GM23248 (cell line): ENCODE data around the gene ANKRD11. TPM values are rescaled to one million over a fixed set of nuclear protein-coding genes. Genes with fewer than 3 reads are reported as not detected.

ENCODE experiments used
- DNase-seq: peaks from one replicate; pipeline ENCODE4 v3.0.0-alpha.2; 2015
- H2AFZ ChIP-seq: fragments of 200-600 bp; sonication (generic); 2 replicates; pipeline ENCODE4 v1.6.1; 2016; ENCODE audit warnings: antibody characterized with exemption
- H3F3A ChIP-seq: fragments of 200-600 bp; sonication (generic); 2 replicates; pipeline ENCODE4 v1.6.1; 2016; ENCODE audit warnings: mild to moderate bottlenecking, antibody characterized with exemption, mixed run types; ENCODE audit not compliant: insufficient read depth
- H3K27ac ChIP-seq: fragments of 200-600 bp; sonication (generic); 2 replicates; pipeline ENCODE4 v1.5.1; 2016; ENCODE audit warnings: mild to moderate bottlenecking
- H3K27me3 ChIP-seq: fragments of 200-600 bp; sonication (generic); replicated peaks from 2 replicates; pipeline ENCODE4 v1.6.1; 2016; ENCODE audit warnings: mild to moderate bottlenecking; ENCODE audit not compliant: insufficient read depth
- H3K36me3 ChIP-seq: fragments of 200-600 bp; sonication (generic); 2 replicates; pipeline ENCODE4 v1.6.1; 2016; ENCODE audit warnings: low read depth, mild to moderate bottlenecking
- H3K4me1 ChIP-seq: fragments of 200-600 bp; sonication (generic); 2 replicates; pipeline ENCODE4 v1.6.1; 2016; ENCODE audit warnings: mild to moderate bottlenecking; ENCODE audit not compliant: insufficient read depth
- H3K4me2 ChIP-seq: fragments of 200-600 bp; sonication (generic); one replicate; pipeline ENCODE4 v1.6.1; 2016; ENCODE audit warnings: mild to moderate bottlenecking; ENCODE audit not compliant: unreplicated experiment
- H3K4me3 ChIP-seq: fragments of 200-600 bp; sonication (generic); 2 replicates; pipeline ENCODE4 v1.5.1; 2016; ENCODE audit warnings: mild to moderate bottlenecking
- H3K79me2 ChIP-seq: fragments of 200-600 bp; sonication (generic); 2 replicates; pipeline ENCODE4 v1.6.1; 2016; ENCODE audit warnings: mild to moderate bottlenecking; ENCODE audit not compliant: insufficient read depth
- H3K9ac ChIP-seq: fragments of 200-600 bp; sonication (generic); 2 replicates; pipeline ENCODE4 v1.6.1; 2016; ENCODE audit warnings: mild to moderate bottlenecking
- H3K9me2 ChIP-seq: fragments of 200-600 bp; sonication (generic); 2 replicates; pipeline ENCODE4 v1.6.1; 2016; ENCODE audit warnings: mixed run types, mild to moderate bottlenecking, moderate library complexity; ENCODE audit not compliant: insufficient read depth
- H3K9me3 ChIP-seq: fragments of 200-600 bp; sonication (generic); one replicate; pipeline ENCODE4 v1.6.1; 2017; ENCODE audit warnings: low read depth
- H4K20me1 ChIP-seq: fragments of 200-600 bp; sonication (generic); 2 replicates; pipeline ENCODE4 v1.6.0; 2016; ENCODE audit not compliant: insufficient read depth
- EZH2 ChIP-seq: fragments of 200-600 bp; sonication (generic); IDR thresholded peaks from 2 replicates; pipeline ENCODE4 v1.6.1; 2018; ENCODE audit warnings: antibody characterized with exemption, mild to moderate bottlenecking; ENCODE audit not compliant: insufficient read depth, poor library complexity, severe bottlenecking
- EZH2phosphoT487 ChIP-seq: fragments of 200-600 bp; sonication (generic); IDR thresholded peaks from 2 replicates; pipeline ENCODE4 v1.6.1; 2018; ENCODE audit warnings: antibody characterized with exemption, moderate library complexity, mild to moderate bottlenecking, low read depth; ENCODE audit not compliant: insufficient read depth
- WGBS, 2 experiments: methylation state at CpG; one replicate each; pipeline ENCODE4 v1.1.6; 2015 to 2017; ENCODE audit warnings: low lambda C conversion rate in 2 of 2, low coverage in 1 of 2; ENCODE audit errors: missing lambda C conversion rate in 2 of 2; 5-methylcytosine and 5-hydroxymethylcytosine counted together
- in situ Hi-C: fragments of 300-500 bp; cut with MboI; formaldehyde crosslinking; loops from 2 replicates; pipeline ENCODE4 v1.15.0; 2020
- polyA plus RNA-seq: library from polyadenylated mRNA; unstranded; fragments of >200 nt; fragmentation: Nextera tagmentation; extraction: Ambion mirVana; gene quantifications from 2 replicates; pipeline ENCODE4 v1.2.1, GENCODE V29; 2016
- total RNA-seq: library from RNA; depleted of rRNA; stranded (reverse); fragments of >200 nt; shearing (Covaris generic); gene quantifications from 2 replicates; pipeline ENCODE4 v1.2.3, GENCODE V29; 2014

Gene ANKRD11
- total and polyA plus RNA-seq, 2 experiments from 2014 or later: 39.3 to 84.7 TPM

- Histone ChIP-seq H3K4me1 (no peaks in the 10 kb centered on the region), H3K4me3 (no peak overlapping the region), H3K9me2 (no peaks in the 10 kb centered on the region), H3K4me2 (no peak overlapping the region), H3K36me3 (peaks cover 30% of the 10 kb centered on the region), H3K27me3 (no peaks in the 10 kb centered on the region), H3K79me2 (peaks cover 49% of the 10 kb centered on the region), H3K9ac (no peak overlapping the region), H4K20me1 (no peaks in the 10 kb centered on the region), H2AFZ (no peak overlapping the region), H3K9me3 (no peaks in the 10 kb centered on the region), H3F3A (peaks cover 3% of the 10 kb centered on the region; the same call in 1 of the 2 replicates), H3K27ac (no peak overlapping the region)
- TF ChIP-seq EZH2phosphoT487 (no peak), EZH2 (no peak)
- WGBS, 2 experiments: 86 to 88% methylated on average over 20 of the region's 20 CpGs
- no peak for DNase-seq
- in situ Hi-C loops: no loop called here
Measured at GRCh38 chr16:89283449-89283848, 206.9 kb downstream of the ANKRD11 start.

GRCh38 chr16:89282523-89282922 lies 207.8 kb downstream of the ANKRD11 start:
- H2AFZ ChIP-seq: no peak overlapping the region
- peaks cover 49% of the 10 kb centered on the region for H3K79me2 ChIP-seq
- peaks cover 30% of the 10 kb centered on the region for H3K36me3 ChIP-seq
- no peaks in the 10 kb centered on the region for H3K4me1 ChIP-seq
- no peak overlapping the region for H3K4me3 ChIP-seq
- no peak overlapping the region for H3K9ac ChIP-seq
- no peak for DNase-seq
- no peaks in the 10 kb centered on the region for H4K20me1 ChIP-seq
- H3K4me2 ChIP-seq: no peak overlapping the region
- no peak for TF ChIP-seq EZH2
- TF ChIP-seq EZH2phosphoT487: no peak
- no peaks in the 10 kb centered on the region for H3K27me3 ChIP-seq
- in situ Hi-C loops: no loop called here
- no peaks in the 10 kb centered on the region for H3K9me3 ChIP-seq
- H3K27ac ChIP-seq: no peak overlapping the region
- H3K9me2 ChIP-seq: no peaks in the 10 kb centered on the region
- 93 to 96% methylated on average over 18 of the region's 18 CpGs for WGBS, 2 experiments
- peaks cover 3% of the 10 kb centered on the region; the same call in 1 of the 2 replicates for H3F3A ChIP-seq

GRCh38 chr16:89281829-89282228 lies 208.5 kb downstream of the ANKRD11 start:
- H3K36me3 ChIP-seq: peaks cover 29% of the 10 kb centered on the region
- no peak overlapping the region for H2AFZ ChIP-seq
- no peak overlapping the region for H3K4me3 ChIP-seq
- in situ Hi-C loops: no loop called here
- H3K9ac ChIP-seq: no peak overlapping the region
- no peak overlapping the region for H3K4me2 ChIP-seq
- TF ChIP-seq EZH2phosphoT487: no peak
- TF ChIP-seq EZH2: no peak
- H3F3A ChIP-seq: peaks cover 3% of the 10 kb centered on the region; the same call in 1 of the 2 replicates
- no peak for DNase-seq
- peaks cover 49% of the 10 kb centered on the region for H3K79me2 ChIP-seq
- no peaks in the 10 kb centered on the region for H3K9me2 ChIP-seq
- H4K20me1 ChIP-seq: no peaks in the 10 kb centered on the region
- no peaks in the 10 kb centered on the region for H3K27me3 ChIP-seq
- no peaks in the 10 kb centered on the region for H3K9me3 ChIP-seq
- no peaks in the 10 kb centered on the region for H3K4me1 ChIP-seq
- 90 to 92% methylated on average over 18 to 20 of the region's 20 CpGs for WGBS, 2 experiments
- H3K27ac ChIP-seq: no peak overlapping the region

- Histone ChIP-seq H3K36me3 (peaks cover 24% of the 10 kb centered on the region), H3K9me3 (no peaks in the 10 kb centered on the region), H3K4me2 (no peak overlapping the region), H3F3A (peaks cover 3% of the 10 kb centered on the region; the same call in 1 of the 2 replicates), H4K20me1 (no peaks in the 10 kb centered on the region), H3K9me2 (no peaks in the 10 kb centered on the region), H3K9ac (no peak overlapping the region), H3K27me3 (no peaks in the 10 kb centered on the region), H3K4me3 (no peak overlapping the region), H3K27ac (no peak overlapping the region), H2AFZ (no peak overlapping the region), H3K79me2 (peaks cover 49% of the 10 kb centered on the region), H3K4me1 (no peaks in the 10 kb centered on the region)
- 98 to 99% methylated on average over 23 to 28 of the region's 28 CpGs for WGBS, 2 experiments
- in situ Hi-C loops: no loop called here
- no peak for DNase-seq
- no peak for TF ChIP-seq EZH2phosphoT487
- TF ChIP-seq EZH2: no peak
Measured at GRCh38 chr16:89281189-89281577, 209.2 kb downstream of the ANKRD11 start.
